Spleen (tissue), 7 donors: ENCODE results near the gene TBC1D10A.

Source experiments
- CTCF ChIP-seq, 11 experiments: fragments of 200-600 bp in 7 of 11; fragments of 450-650 bp in 4 of 11; sonication (generic) in 4 of 11; IDR thresholded peaks in 8 of 11; conservative IDR thresholded peaks in 3 of 11; 1 replicate in 7 of 11; 2 replicates in 4 of 11; pipeline versions ENCODE4 v1.4.0 to v1.8.0; 2016 to 2021; ENCODE audit warnings: antibody characterized with exemption in 11 of 11, inconsistent platforms in 4 of 11, mild to moderate bottlenecking in 1 of 11
- POLR2A ChIP-seq, 3 donors: fragments of 450-650 bp; IDR thresholded peaks; one replicate each; pipeline ENCODE4 v1.5.1; 2017; ENCODE audit warnings: antibody characterized with exemption in 3 of 3, mild to moderate bottlenecking in 1 of 3
- POLR2AphosphoS5 ChIP-seq, 3 donors: sonication (generic); formaldehyde crosslinking; IDR thresholded peaks; one replicate each; pipeline ENCODE4 v1.5.1; 2017; ENCODE audit warnings: antibody characterized with exemption in 3 of 3
- donor health status: DM: no; HTN: no; CAD: no; lungs with moderate emphysema.
- donor health status: DM: no; HTN: no; CAD: no.
- donor health status: DM: no; HTN: no; CAD: no.

GRCh38 chr22:30245985-30246813, 80.5 kb downstream of the TBC1D10A start, which contains the start of gene LIF:
- peak in 3 of 11 experiments; percentile 8 to 38 (median 19) for TF ChIP-seq CTCF (IDR thresholded peaks at IDR 0.05 in 8 of 11, conservative IDR thresholded peaks at IDR 0.05 in 3 of 11)
- TF ChIP-seq POLR2A (IDR thresholded peaks at IDR 0.05) = no peak
- peak in 1 of 3 donors; percentile 32 for TF ChIP-seq POLR2AphosphoS5 (IDR thresholded peaks at IDR 0.05)
